Chondrocyte (in vitro differentiated cells): Measurements from ENCODE around the gene RAB27B. TPM values are rescaled to one million over a fixed set of nuclear protein-coding genes. Genes with fewer than 3 reads are reported as not detected.

ENCODE experiments used
- DNase-seq: peaks from one replicate; pipeline ENCODE4 v3.0.0; 2021; ENCODE audit warnings: mixed read lengths, low spot score
- H3K27ac Mint-ChIP-seq: one replicate; pipeline ENCODE4 v1.8.0; 2021; ENCODE audit warnings: mild to moderate bottlenecking, moderate library complexity, mixed read lengths; ENCODE audit not compliant: unreplicated experiment
- H3K27me3 Mint-ChIP-seq: 2 replicates; pipeline ENCODE4 v1.8.0; 2021; ENCODE audit warnings: low read depth, mixed read lengths
- H3K36me3 Mint-ChIP-seq: 2 replicates; pipeline ENCODE4 v1.8.0; 2021; ENCODE audit warnings: low read depth, mixed read lengths
- H3K4me1 Mint-ChIP-seq: 2 replicates; pipeline ENCODE4 v1.8.0; 2021; ENCODE audit warnings: low read depth, mild to moderate bottlenecking, mixed read lengths
- H3K4me3 Mint-ChIP-seq: one replicate; pipeline ENCODE4 v1.8.0; 2021; ENCODE audit warnings: mild to moderate bottlenecking, moderate library complexity, mixed read lengths; ENCODE audit not compliant: unreplicated experiment
- H3K9me3 Mint-ChIP-seq: 2 replicates; pipeline ENCODE4 v1.8.0; 2021; ENCODE audit warnings: low read depth, mixed read lengths
- total RNA-seq: library from RNA; stranded (reverse); gene quantifications from 3 replicates; pipeline ENCODE4 v1.2.1, GENCODE V29; 2021
- TF ChIP-seq, protein P1 (sequence below): fragments of 200-600 bp; sonication (generic); IDR thresholded peaks from 2 replicates; pipeline ENCODE4 v1.5.0; 2021; ENCODE audit warnings: antibody characterized with exemption, mild to moderate bottlenecking, moderate library complexity

The RAB27B gene
- total RNA-seq, 1 donor from 2014 or later = 0.20 TPM

DNA sequence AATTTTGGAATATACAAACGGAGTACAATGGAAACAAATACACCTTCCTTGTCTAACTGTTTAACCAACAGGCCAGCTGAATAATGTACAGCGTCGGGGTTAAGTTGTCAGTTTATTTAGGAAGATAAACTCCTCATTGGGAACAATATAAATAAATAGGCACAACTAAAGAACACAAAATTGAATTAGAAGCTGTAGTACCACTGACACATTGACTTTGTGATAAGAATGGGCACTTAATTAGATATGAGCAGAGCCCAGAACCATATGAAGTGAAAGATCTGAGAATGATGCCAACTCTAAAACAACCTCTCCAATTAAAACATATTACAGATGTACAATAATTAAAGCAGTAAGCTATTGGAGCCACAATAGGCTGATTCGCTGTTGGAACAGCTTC is 86.5 kb downstream of the RAB27B start:
- Mint-ChIP-seq H3K36me3 (no peaks in the 10 kb centered on the region), H3K27ac (no peak overlapping the region), H3K4me3 (no peak overlapping the region), H3K27me3 (peaks cover 4% of the 10 kb centered on the region), H3K4me1 (no peaks in the 10 kb centered on the region), H3K9me3 (no peaks in the 10 kb centered on the region)
- DNase-seq = no peak
- TF ChIP-seq, protein P1, sequence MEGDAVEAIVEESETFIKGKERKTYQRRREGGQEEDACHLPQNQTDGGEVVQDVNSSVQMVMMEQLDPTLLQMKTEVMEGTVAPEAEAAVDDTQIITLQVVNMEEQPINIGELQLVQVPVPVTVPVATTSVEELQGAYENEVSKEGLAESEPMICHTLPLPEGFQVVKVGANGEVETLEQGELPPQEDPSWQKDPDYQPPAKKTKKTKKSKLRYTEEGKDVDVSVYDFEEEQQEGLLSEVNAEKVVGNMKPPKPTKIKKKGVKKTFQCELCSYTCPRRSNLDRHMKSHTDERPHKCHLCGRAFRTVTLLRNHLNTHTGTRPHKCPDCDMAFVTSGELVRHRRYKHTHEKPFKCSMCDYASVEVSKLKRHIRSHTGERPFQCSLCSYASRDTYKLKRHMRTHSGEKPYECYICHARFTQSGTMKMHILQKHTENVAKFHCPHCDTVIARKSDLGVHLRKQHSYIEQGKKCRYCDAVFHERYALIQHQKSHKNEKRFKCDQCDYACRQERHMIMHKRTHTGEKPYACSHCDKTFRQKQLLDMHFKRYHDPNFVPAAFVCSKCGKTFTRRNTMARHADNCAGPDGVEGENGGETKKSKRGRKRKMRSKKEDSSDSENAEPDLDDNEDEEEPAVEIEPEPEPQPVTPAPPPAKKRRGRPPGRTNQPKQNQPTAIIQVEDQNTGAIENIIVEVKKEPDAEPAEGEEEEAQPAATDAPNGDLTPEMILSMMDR = no peak

DNA sequence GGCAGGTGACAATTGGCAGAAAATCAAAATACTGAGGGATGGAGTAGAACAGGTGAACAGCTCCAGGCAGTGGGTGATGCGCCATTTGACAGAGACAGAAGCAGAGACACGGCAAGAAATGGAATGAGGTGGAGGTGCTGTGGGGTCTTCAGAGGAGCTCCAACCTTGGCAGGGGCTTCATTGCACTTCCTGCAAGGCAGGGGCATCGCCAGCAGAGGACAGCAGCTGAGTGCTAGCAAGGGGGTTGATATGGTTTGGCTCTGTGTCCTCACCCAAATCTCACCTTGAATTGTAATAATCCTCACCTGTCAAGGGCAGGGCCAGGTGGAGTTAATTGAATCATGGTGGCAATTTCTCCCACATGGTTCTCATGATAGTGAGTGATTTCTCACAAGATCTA is 88.2 kb downstream of the RAB27B start:
- H3K36me3 Mint-ChIP-seq = no peaks in the 10 kb centered on the region
- H3K27ac Mint-ChIP-seq = no peak overlapping the region
- TF ChIP-seq, protein P1 = no peak

DNA sequence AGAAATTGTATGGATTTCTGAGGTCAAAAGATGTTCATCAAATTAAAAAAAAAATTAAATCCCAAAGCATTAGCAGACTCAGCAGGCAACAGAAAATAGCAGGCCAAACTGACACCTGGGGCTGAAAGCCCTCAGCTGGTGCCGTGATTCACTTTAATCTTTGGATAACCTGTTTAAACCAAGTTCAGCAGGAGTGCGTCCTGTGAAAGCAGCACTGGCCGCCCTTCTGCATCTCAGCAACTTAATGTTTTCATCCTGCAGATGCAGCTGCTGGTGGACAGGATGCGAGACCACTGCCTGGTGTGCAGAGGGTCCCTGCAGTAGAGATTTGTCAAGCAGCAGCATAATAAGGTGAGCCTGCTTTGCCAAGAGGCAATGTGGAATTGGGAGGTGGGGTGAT is 89.8 kb downstream of the RAB27B start:
- Mint-ChIP-seq H3K27ac (no peak overlapping the region), H3K36me3 (no peaks in the 10 kb centered on the region), H3K27me3 (peaks cover 1% of the 10 kb centered on the region), H3K4me1 (no peaks in the 10 kb centered on the region), H3K9me3 (no peaks in the 10 kb centered on the region), H3K4me3 (no peak overlapping the region)
- TF ChIP-seq, protein P1 = no peak
- DNase-seq = no peak

More for the DNA sequence above, 88.2 kb downstream of the RAB27B start:
- no peaks in the 10 kb centered on the region for H3K4me1 Mint-ChIP-seq
- peaks cover 4% of the 10 kb centered on the region for H3K27me3 Mint-ChIP-seq
- no peaks in the 10 kb centered on the region for H3K9me3 Mint-ChIP-seq
- no peak overlapping the region for H3K4me3 Mint-ChIP-seq
- DNase-seq = no peak

DNA sequence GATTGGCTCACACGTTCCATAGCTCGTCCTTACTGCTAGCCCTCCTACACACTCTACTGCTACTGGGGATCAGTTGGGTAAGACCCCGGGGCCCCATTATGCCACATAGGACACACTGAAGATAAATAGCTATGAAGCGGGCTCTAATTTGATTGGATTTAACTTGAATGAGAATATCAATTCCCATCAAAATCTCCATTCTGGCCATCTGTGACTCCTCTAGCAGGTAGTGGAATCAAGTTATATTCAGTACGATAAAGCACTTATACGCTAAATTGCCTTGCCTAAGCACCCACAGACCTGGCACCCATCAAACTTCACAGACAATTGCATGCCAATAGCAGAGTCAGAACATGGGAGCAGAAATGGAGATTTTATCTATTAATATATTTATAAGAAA is 91.1 kb downstream of the RAB27B start:
- peaks cover 1% of the 10 kb centered on the region for H3K27me3 Mint-ChIP-seq
- H3K9me3 Mint-ChIP-seq = no peaks in the 10 kb centered on the region
- no peak overlapping the region for H3K27ac Mint-ChIP-seq
- no peaks in the 10 kb centered on the region for H3K4me1 Mint-ChIP-seq
- DNase-seq = no peak
- TF ChIP-seq, protein P1 = no peak
- H3K4me3 Mint-ChIP-seq = no peak overlapping the region
- no peaks in the 10 kb centered on the region for H3K36me3 Mint-ChIP-seq

DNA sequence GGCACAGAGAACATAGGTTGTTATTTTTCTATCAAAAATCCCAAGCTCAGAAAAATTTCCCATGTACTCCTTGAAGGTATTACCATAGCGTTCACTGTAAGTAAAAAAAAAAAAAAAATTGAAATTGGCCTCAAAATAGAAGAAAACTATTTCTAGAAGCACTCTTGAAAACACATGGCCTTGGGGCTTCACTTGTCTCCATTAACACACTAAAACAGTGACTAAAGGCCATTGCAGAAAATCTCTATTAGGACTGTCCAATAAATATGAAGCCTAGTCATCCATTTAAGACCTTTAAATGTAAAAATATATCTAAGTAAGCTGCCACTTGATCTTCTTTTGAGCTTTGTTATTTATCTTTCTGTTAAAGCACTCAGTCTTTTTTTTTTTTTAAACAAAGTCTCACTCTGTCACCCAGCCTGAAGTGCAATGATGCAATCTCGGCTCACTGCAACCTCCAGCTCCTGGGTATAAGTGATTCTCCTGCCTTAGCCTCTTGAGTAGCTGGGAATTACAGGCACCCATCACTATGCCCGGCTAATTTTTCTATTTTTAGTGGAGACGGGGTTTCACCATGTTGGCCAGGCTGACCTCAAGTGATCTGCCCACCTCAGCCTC is 95.2 kb downstream of the RAB27B start:
- no peak for DNase-seq
- Mint-ChIP-seq H3K4me3 (no peak overlapping the region), H3K27me3 (peaks cover 1% of the 10 kb centered on the region), H3K9me3 (no peaks in the 10 kb centered on the region), H3K27ac (no peak overlapping the region), H3K4me1 (no peaks in the 10 kb centered on the region), H3K36me3 (no peaks in the 10 kb centered on the region)
- TF ChIP-seq, protein P1 = no peak
